Measurements from ENCODE around the gene PLA2G2A.

- no peak for TF ChIP-seq CTCF (IDR thresholded peaks at IDR 0.05; ENCODE audit: insufficient read depth, low read depth, low read length)
- TF ChIP-seq EZH2 (IDR thresholded peaks at IDR 0.05; ENCODE audit: insufficient read depth, low read length) = no peak
Measured at GRCh38 chr1:19967808-19968207, 11.6 kb downstream of the PLA2G2A start.

Measured in astrocyte (in vitro differentiated cells and primary cell).